HCT116 (cell line): ENCODE data around the gene ARHGEF19. TPM values are rescaled to one million over a fixed set of nuclear protein-coding genes. Genes with fewer than 3 reads are reported as not detected.

ENCODE experiments used
- ATAC-seq: fragments of 200-7000 bp; cut with Tn5 transposase; 2 replicates; pipeline ENCODE4 v1.9.1; 2020; ENCODE audit warnings: mild to moderate bottlenecking, moderate library complexity
- BruUV-seq: library from RNA; stranded (reverse); fragments of 400-500 nt; replicated peaks from 2 replicates; lab custom pipeline; 2021; lab: Mats Ljungman, UMichigan
- CTCF ChIA-PET: fragments of 300-600 bp; sonication (Branson Sonifier 250); formaldehyde crosslinking; loops from one replicate; lab custom pipeline; 2021; ENCODE audit warnings: antibody characterized with exemption; lab: Charles Lee
- POLR2A ChIA-PET: fragments of 300-600, 350-600 bp; sonication (Branson Sonifier 250); formaldehyde crosslinking; loops from one replicate; lab custom pipeline; 2021; ENCODE audit warnings: antibody characterized with exemption; lab: Charles Lee
- RAD21 ChIA-PET, 2 experiments: fragments of 300-600 bp; sonication (Branson Sonifier 250); formaldehyde crosslinking; loops; one replicate each; lab custom pipeline; 2023; ENCODE audit warnings: low total read pairs in 2 of 2; ENCODE audit not compliant: uncharacterized antibody in 2 of 2, unreplicated experiment in 2 of 2, low non-redundant PET in 1 of 2; lab: Charles Lee
- DNase-seq: peaks from one replicate; pipeline ENCODE4 v3.0.0-alpha.2; 2010; ENCODE audit warnings: low read depth, low spot score
- H2AFZ ChIP-seq: fragments of 200-600 bp; shearing (Covaris generic), sonication (generic); 2 replicates; pipeline ENCODE4 v1.6.1; 2017; ENCODE audit warnings: low read depth, mixed run types, mixed read lengths, antibody characterized with exemption, low read length; ENCODE audit not compliant: poor library complexity, severe bottlenecking
- H3K27ac ChIP-seq: 2 replicates; pipeline ENCODE4 v1.5.1; 2012; ENCODE audit warnings: low read depth, low read length
- H3K27me3 ChIP-seq: fragments of 200-600 bp; sonication (generic); 2 replicates; pipeline ENCODE4 v1.6.1; 2016; ENCODE audit warnings: mixed run types, low read length, mixed read lengths; ENCODE audit not compliant: insufficient read depth
- H3K36me3 ChIP-seq, 2 experiments: fragments of 200-500 bp in 1 of 2; fragments of 200-600 bp in 1 of 2; sonication (Bioruptor generic) in 1 of 2; sonication (generic) in 1 of 2; 2 replicates each; pipeline versions ENCODE4 v1.5.1 to v1.6.1; 2014 to 2016; ENCODE audit warnings: low read length in 2 of 2, inconsistent platforms in 1 of 2, mixed read lengths in 1 of 2, mixed run types in 1 of 2; ENCODE audit not compliant: insufficient read depth in 2 of 2, control insufficient read depth in 1 of 2
- H3K4me1 ChIP-seq, 2 experiments: fragments of 200-600 bp in 1 of 2; sonication (generic) in 1 of 2; 2 replicates each; pipeline versions ENCODE4 v1.5.1 to v1.6.1; 2012 to 2017; ENCODE audit warnings: low read length in 2 of 2, inconsistent platforms in 1 of 2, mild to moderate bottlenecking in 1 of 2, mixed read lengths in 1 of 2, mixed run types in 1 of 2, moderate library complexity in 1 of 2; ENCODE audit not compliant: insufficient read depth in 2 of 2, control insufficient read depth in 1 of 2
- H3K4me2 ChIP-seq: fragments of 200-600 bp; sonication (generic); 2 replicates; pipeline ENCODE4 v1.6.1; 2017; ENCODE audit warnings: mixed run types, low read length, mixed read lengths
- H3K4me3 ChIP-seq, 2 experiments: fragments of 200-600 bp in 1 of 2; sonication (generic) in 1 of 2; replicated peaks in 1 of 2; 2 replicates each; pipeline ENCODE4 v1.5.1; 2011 to 2016; ENCODE audit warnings: low read length in 2 of 2, control low read depth in 1 of 2, low read depth in 1 of 2, mild to moderate bottlenecking in 1 of 2, mixed read lengths in 1 of 2, mixed run types in 1 of 2
- H3K79me2 ChIP-seq: fragments of 200-600 bp; sonication (generic); 2 replicates; pipeline ENCODE4 v1.6.1; 2017; ENCODE audit warnings: mild to moderate bottlenecking, mixed run types, low read length, moderate library complexity, mixed read lengths; ENCODE audit not compliant: insufficient read depth
- H3K9ac ChIP-seq: fragments of 200-600 bp; sonication (generic); 2 replicates; pipeline ENCODE4 v1.6.1; 2016; ENCODE audit warnings: low read length, mixed read lengths
- H3K9me2 ChIP-seq: fragments of 200-600 bp; sonication (generic), shearing (Covaris generic); 2 replicates; pipeline ENCODE4 v1.6.1; 2017; ENCODE audit warnings: mixed run types, mild to moderate bottlenecking, moderate library complexity; ENCODE audit not compliant: insufficient read depth
- H3K9me3 ChIP-seq, 2 experiments: fragments of 200-500 bp in 1 of 2; fragments of 200-600 bp in 1 of 2; sonication (Bioruptor generic) in 1 of 2; sonication (generic) in 1 of 2; 2 replicates each; pipeline ENCODE4 v1.6.1; 2014 to 2017; ENCODE audit warnings: low read length in 2 of 2, mixed read lengths in 2 of 2, inconsistent platforms in 1 of 2, low read depth in 1 of 2, mild to moderate bottlenecking in 1 of 2, mixed run types in 1 of 2, moderate library complexity in 1 of 2; ENCODE audit not compliant: control insufficient read depth in 1 of 2, insufficient read depth in 1 of 2
- H4K20me1 ChIP-seq: fragments of 200-600 bp; sonication (generic), shearing (Covaris generic); 2 replicates; pipeline ENCODE4 v1.6.1; 2017; ENCODE audit warnings: mixed run types, mild to moderate bottlenecking, moderate library complexity; ENCODE audit not compliant: insufficient read depth
- ATF3 ChIP-seq: IDR thresholded peaks from 2 replicates; pipeline ENCODE4 v1.6.1; 2012
- CEBPB ChIP-seq: IDR thresholded peaks from 2 replicates; pipeline ENCODE4 v1.6.1; 2012; ENCODE audit warnings: low read depth
- CTCF ChIP-seq, 3 experiments: fragments of 200-600 bp in 1 of 3; sonication (generic) in 1 of 3; IDR thresholded peaks in 2 of 3; conservative IDR thresholded peaks in 1 of 3; 2 replicates each; pipeline ENCODE4 v1.5.1; 2012 to 2017; ENCODE audit warnings: low read depth in 2 of 3, low read length in 2 of 3, antibody characterized with exemption in 1 of 3, borderline replicate concordance in 1 of 3, control low read depth in 1 of 3, mild to moderate bottlenecking in 1 of 3, mixed read lengths in 1 of 3, mixed run types in 1 of 3, moderate library complexity in 1 of 3; ENCODE audit not compliant: insufficient read depth in 1 of 3
- EGR1 ChIP-seq: IDR thresholded peaks from 2 replicates; pipeline ENCODE4 v1.6.1; 2012; ENCODE audit warnings: low read depth
- EZH2phosphoT487 ChIP-seq: fragments of 200-600 bp; IDR thresholded peaks from 2 replicates; pipeline ENCODE4 v1.6.1; 2018; ENCODE audit warnings: antibody characterized with exemption, borderline replicate concordance
- FOSL1 ChIP-seq: IDR thresholded peaks from 2 replicates; pipeline ENCODE4 v1.6.1; 2012; ENCODE audit warnings: low read depth
- MAX ChIP-seq: IDR thresholded peaks from 2 replicates; pipeline ENCODE4 v1.6.1; 2012
- POLR2AphosphoS5 ChIP-seq: IDR thresholded peaks from 2 replicates; pipeline ENCODE4 v1.6.1; 2011; ENCODE audit warnings: mild to moderate bottlenecking, low read depth, low read length, moderate library complexity
- RAD21 ChIP-seq: IDR thresholded peaks from 2 replicates; pipeline ENCODE4 v1.6.1; 2012; ENCODE audit warnings: low read depth, mild to moderate bottlenecking
- SRF ChIP-seq: IDR thresholded peaks from 2 replicates; pipeline ENCODE4 v1.6.1; 2012; ENCODE audit warnings: low read depth
- TCF7L2 ChIP-seq: IDR thresholded peaks from 2 replicates; pipeline ENCODE4 v1.7.0; 2011; ENCODE audit warnings: borderline replicate concordance, inconsistent platforms; ENCODE audit not compliant: insufficient read depth, insufficient read length; ENCODE audit errors: extremely low read depth
- ZFX ChIP-seq: fragments of 450-650 bp; IDR thresholded peaks from 2 replicates; pipeline ENCODE4 v1.6.1; 2017
- intact Hi-C: fragments of 100-400 bp; cut with micrococcal nuclease; formaldehyde crosslinking; loops from 2 replicates; pipeline ENCODE4 v1.10.0; 2022
- total RNA-seq: library from RNA; stranded (reverse); gene quantifications from one replicate; pipeline ENCODE4 v1.2.1, GENCODE V29; 2021; ENCODE audit not compliant: unreplicated experiment

ARHGEF19 gene
- total RNA-seq, 1 experiment from 2014 or later = 59.7 TPM

- intact Hi-C loops = no loop called here
- Histone ChIP-seq H3K27ac (peak overlapping the region; percentile 96), H3K9me3 (no peaks in the 10 kb centered on the region), H4K20me1 (peaks cover 27% of the 10 kb centered on the region; the same call in 1 of the 2 replicates), H3K4me2 (peak overlapping the region; percentile 72), H3K9ac (peak overlapping the region; percentile 99), H3K79me2 (peaks cover 73% of the 10 kb centered on the region), H3K36me3 (peaks cover 3 to 47% of the 10 kb centered on the region in 2 experiments; a peak in 3 of 4 replicates), H2AFZ (no peak overlapping the region), H3K9me2 (no peaks in the 10 kb centered on the region), H3K27me3 (no peaks in the 10 kb centered on the region), H3K4me3 (peak overlapping the region; percentile 75 to 93), H3K4me1 (peaks cover 69 to 85% of the 10 kb centered on the region in 2 experiments)
- ChIA-PET CTCF (interaction anchor here (1.7 kb wide), 1 partner anchor 75 kb away, joined by 5 read pairs; no protein-coding TSS in a partner anchor), POLR2A (interaction anchor here (0.5 to 3.5 kb wide), 9 partner anchors 8 to 357 kb away, joined by 3 to 59 read pairs (median 5); no protein-coding TSS in a partner anchor), RAD21 (interaction anchor here in 1 of 2 experiments (0.6 to 0.9 kb wide), 2 partner anchors 31 to 75 kb away, joined by 3 to 4 read pairs; no protein-coding TSS in a partner anchor)
- BruUV-seq = no TSS peak
- no peak for TF ChIP-seq CEBPB
- TF ChIP-seq ATF3 = no peak
- TF ChIP-seq RAD21 = no peak
- TF ChIP-seq EGR1 = no peak
- TF ChIP-seq SRF = no peak
- no peak for TF ChIP-seq TCF7L2
- TF ChIP-seq ZFX = no peak
- TF ChIP-seq EZH2phosphoT487 = no peak
- no peak for TF ChIP-seq POLR2AphosphoS5
- no peak for TF ChIP-seq CTCF (IDR thresholded peaks at IDR 0.05 in 2 of 3, conservative IDR thresholded peaks at IDR 0.05 in 1 of 3; ENCODE audit: borderline replicate concordance in 1 of 3, insufficient read depth in 1 of 3, low read depth in 2 of 3, low read length in 2 of 3)
- no peak for TF ChIP-seq FOSL1
- no peak for TF ChIP-seq MAX
- ATAC-seq (no peak), DNase-seq (no peak)
These were observed 58.3 kb downstream of the ARHGEF19 start for GRCh38 chr1:16153999-16154673.
